Measurements from ENCODE around the gene BCAP31.

DNA sequence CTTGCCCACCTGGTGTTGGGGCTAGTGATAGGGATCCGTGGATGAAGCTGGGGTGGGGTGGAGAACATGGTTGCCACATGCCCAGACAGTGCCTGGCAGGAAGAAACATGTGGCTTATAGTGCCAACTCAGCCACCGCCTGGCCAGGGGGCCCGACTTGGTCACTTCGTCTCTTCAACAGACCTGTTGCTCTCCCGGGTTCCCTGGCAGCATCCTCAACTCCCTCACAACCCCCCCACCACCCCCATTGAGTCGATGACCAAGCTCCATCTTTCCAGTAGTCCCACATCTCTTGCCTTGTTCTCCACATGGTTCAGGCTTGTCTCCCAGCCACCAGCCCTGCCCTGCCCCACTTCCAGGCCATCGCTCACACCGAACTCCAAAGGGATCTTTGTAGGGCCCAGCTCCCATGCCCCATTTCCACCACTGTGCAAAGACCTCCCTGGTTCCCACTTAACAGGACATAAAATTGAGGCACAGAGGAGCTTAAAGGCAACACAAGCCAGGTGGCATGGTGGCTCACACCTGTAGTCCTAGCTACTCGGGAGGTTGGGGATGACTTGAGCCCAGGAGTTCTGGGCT lies 58.4 kb downstream of the BCAP31 start:
- TF ChIP-seq POLR2A (IDR thresholded peaks at IDR 0.05; ENCODE audit: extremely low read depth, insufficient read length), result no peak
- TF ChIP-seq, protein P1, sequence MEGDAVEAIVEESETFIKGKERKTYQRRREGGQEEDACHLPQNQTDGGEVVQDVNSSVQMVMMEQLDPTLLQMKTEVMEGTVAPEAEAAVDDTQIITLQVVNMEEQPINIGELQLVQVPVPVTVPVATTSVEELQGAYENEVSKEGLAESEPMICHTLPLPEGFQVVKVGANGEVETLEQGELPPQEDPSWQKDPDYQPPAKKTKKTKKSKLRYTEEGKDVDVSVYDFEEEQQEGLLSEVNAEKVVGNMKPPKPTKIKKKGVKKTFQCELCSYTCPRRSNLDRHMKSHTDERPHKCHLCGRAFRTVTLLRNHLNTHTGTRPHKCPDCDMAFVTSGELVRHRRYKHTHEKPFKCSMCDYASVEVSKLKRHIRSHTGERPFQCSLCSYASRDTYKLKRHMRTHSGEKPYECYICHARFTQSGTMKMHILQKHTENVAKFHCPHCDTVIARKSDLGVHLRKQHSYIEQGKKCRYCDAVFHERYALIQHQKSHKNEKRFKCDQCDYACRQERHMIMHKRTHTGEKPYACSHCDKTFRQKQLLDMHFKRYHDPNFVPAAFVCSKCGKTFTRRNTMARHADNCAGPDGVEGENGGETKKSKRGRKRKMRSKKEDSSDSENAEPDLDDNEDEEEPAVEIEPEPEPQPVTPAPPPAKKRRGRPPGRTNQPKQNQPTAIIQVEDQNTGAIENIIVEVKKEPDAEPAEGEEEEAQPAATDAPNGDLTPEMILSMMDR (IDR thresholded peaks at IDR 0.05; ENCODE audit: low read depth, low read length), result no peak
- no peak for TF ChIP-seq MYC (IDR thresholded peaks at IDR 0.05; ENCODE audit: low read depth, low read length)
- TF ChIP-seq MAX (IDR thresholded peaks at IDR 0.05; ENCODE audit: low read depth, low read length), result no peak
